NB4 (cell line): ENCODE results near the gene VIT.

Experiments
- CTCF ChIP-seq: IDR thresholded peaks from one replicate; pipeline ENCODE4 v1.5.1; 2012; ENCODE audit warnings: low read depth, low read length
- POLR2A ChIP-seq: IDR thresholded peaks from 2 replicates; pipeline ENCODE4 v1.6.1; 2011; ENCODE audit warnings: mild to moderate bottlenecking; ENCODE audit not compliant: insufficient read length; ENCODE audit errors: extremely low read depth

GRCh38 chr2:36839976-36840617 lies 143.6 kb downstream of the VIT start:
- no peak for TF ChIP-seq CTCF
- TF ChIP-seq POLR2A: no peak
